Measurements from ENCODE around the gene BID.

BID gene

GRCh38 chr22:17774206-17774925 is at the start of gene BID:
Gene BID, minus strand, starts transcription at chr22:17774469. Its CDS starts 24,353 bp downstream, at chr22:17750116.
- TF ChIP-seq CTCF (IDR thresholded peaks at IDR 0.05; ENCODE audit: extremely low read depth, missing control alignments), result no peak

GRCh38 chr22:17823964-17824363 is 49.7 kb upstream of the BID start:
- DNase-seq (ENCODE audit: low spot score), result no peak
- no peak for TF ChIP-seq CTCF (IDR thresholded peaks at IDR 0.05; ENCODE audit: extremely low read depth, missing control alignments)

More at GRCh38 chr22:17774206-17774925, at the start of gene BID:
- peak; percentile 85 for DNase-seq (ENCODE audit: low spot score)

- no peak for DNase-seq (ENCODE audit: low spot score)
- TF ChIP-seq CTCF (IDR thresholded peaks at IDR 0.05; ENCODE audit: extremely low read depth, missing control alignments), result no peak
These were observed 49.0 kb upstream of the BID start for GRCh38 chr22:17823226-17823625.

- no peak for DNase-seq (ENCODE audit: low spot score)
- TF ChIP-seq CTCF (IDR thresholded peaks at IDR 0.05; ENCODE audit: extremely low read depth, missing control alignments), result no peak
These were observed 47.8 kb upstream of the BID start for GRCh38 chr22:17822087-17822486.

- no peak for TF ChIP-seq CTCF (IDR thresholded peaks at IDR 0.05; ENCODE audit: extremely low read depth, missing control alignments)
- no peak for DNase-seq (ENCODE audit: low spot score)
These were observed 46.7 kb upstream of the BID start for GRCh38 chr22:17820879-17821439.

GRCh38 chr22:17818649-17819048 is 44.4 kb upstream of the BID start:
- DNase-seq (ENCODE audit: low spot score), result no peak
- no peak for TF ChIP-seq CTCF (IDR thresholded peaks at IDR 0.05; ENCODE audit: extremely low read depth, missing control alignments)

GRCh38 chr22:17818180-17818579 is 43.9 kb upstream of the BID start:
- no peak for TF ChIP-seq CTCF (IDR thresholded peaks at IDR 0.05; ENCODE audit: extremely low read depth, missing control alignments)
- no peak for DNase-seq (ENCODE audit: low spot score)

Measured in GM20000 (cell line).